ENCODE data around the gene TYK2. TPM values are rescaled to one million over a fixed set of nuclear protein-coding genes. Genes with fewer than 3 reads are reported as not detected.
A peak's percentile ranks its signal among the peaks of the same experiment; 100 is the strongest.

Gene TYK2
- total and polyA plus RNA-seq, 9 of the 15 experiments (the other 6 are each of a cell fraction or from before 2014, with no cell fraction given): 15.0 to 182 (median 85.9) TPM

DNA sequence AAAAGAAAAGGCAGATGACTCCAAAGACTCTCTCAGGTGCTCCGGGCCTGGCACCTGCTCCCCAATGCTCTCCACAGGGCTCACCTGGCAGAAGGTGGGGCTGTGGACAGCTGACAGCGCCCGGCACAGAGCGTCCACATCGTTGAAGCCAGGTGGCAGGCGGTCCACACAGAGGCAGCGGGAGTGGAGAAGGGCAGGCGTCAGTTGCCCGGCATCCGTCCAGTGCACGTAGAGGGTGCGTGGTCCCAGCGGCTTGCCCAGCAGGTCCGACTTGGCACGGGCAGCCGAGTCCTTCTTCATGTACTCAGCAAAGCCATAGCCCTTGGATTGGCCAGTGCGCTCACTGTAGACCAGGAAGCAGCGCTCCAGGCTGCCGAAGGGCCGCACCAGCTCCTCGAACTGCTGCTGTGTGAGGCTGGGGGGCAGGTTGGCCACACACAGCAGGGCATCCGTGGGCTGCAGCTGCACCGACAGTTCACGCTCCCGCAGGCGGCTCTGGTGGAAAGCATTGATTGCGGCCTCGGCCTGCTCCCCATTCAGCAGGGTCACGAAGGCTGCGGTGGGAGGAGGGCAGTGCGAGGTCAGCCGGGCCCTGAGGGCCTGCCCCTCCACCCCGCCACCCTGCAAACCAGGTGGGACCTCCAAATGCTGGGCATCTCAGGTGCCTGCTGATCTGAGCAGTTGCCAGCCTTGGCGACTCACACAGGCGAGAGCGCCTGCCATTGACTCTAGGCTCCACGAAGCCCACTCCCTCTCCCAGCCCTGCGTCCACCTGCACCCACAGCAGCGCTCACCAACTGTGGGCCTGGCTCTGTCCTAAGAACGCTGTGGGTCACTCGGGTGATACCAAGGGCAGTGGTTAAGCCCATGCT, 51.6 kb downstream of the TYK2 start (continued):
- TF ChIP-seq, protein P1, sequence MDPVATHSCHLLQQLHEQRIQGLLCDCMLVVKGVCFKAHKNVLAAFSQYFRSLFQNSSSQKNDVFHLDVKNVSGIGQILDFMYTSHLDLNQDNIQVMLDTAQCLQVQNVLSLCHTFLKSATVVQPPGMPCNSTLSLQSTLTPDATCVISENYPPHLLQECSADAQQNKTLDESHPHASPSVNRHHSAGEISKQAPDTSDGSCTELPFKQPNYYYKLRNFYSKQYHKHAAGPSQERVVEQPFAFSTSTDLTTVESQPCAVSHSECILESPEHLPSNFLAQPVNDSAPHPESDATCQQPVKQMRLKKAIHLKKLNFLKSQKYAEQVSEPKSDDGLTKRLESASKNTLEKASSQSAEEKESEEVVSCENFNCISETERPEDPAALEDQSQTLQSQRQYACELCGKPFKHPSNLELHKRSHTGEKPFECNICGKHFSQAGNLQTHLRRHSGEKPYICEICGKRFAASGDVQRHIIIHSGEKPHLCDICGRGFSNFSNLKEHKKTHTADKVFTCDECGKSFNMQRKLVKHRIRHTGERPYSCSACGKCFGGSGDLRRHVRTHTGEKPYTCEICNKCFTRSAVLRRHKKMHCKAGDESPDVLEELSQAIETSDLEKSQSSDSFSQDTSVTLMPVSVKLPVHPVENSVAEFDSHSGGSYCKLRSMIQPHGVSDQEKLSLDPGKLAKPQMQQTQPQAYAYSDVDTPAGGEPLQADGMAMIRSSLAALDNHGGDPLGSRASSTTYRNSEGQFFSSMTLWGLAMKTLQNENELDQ (CRISPR knock-in tag; IDR thresholded peaks at IDR 0.05; ENCODE audit: borderline replicate concordance): no peak
- no peak for TF ChIP-seq TFAM (CRISPR knock-in tag; conservative IDR thresholded peaks at IDR 0.05)
- TF ChIP-seq, protein P2, sequence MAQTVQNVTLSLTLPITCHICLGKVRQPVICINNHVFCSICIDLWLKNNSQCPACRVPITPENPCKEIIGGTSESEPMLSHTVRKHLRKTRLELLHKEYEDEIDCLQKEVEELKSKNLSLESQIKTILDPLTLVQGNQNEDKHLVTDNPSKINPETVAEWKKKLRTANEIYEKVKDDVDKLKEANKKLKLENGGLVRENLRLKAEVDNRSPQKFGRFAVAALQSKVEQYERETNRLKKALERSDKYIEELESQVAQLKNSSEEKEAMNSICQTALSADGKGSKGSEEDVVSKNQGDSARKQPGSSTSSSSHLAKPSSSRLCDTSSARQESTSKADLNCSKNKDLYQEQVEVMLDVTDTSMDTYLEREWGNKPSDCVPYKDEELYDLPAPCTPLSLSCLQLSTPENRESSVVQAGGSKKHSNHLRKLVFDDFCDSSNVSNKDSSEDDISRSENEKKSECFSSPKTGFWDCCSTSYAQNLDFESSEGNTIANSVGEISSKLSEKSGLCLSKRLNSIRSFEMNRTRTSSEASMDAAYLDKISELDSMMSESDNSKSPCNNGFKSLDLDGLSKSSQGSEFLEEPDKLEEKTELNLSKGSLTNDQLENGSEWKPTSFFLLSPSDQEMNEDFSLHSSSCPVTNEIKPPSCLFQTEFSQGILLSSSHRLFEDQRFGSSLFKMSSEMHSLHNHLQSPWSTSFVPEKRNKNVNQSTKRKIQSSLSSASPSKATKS (CRISPR knock-in tag; IDR thresholded peaks at IDR 0.05): no peak
- TF ChIP-seq, protein P3, sequence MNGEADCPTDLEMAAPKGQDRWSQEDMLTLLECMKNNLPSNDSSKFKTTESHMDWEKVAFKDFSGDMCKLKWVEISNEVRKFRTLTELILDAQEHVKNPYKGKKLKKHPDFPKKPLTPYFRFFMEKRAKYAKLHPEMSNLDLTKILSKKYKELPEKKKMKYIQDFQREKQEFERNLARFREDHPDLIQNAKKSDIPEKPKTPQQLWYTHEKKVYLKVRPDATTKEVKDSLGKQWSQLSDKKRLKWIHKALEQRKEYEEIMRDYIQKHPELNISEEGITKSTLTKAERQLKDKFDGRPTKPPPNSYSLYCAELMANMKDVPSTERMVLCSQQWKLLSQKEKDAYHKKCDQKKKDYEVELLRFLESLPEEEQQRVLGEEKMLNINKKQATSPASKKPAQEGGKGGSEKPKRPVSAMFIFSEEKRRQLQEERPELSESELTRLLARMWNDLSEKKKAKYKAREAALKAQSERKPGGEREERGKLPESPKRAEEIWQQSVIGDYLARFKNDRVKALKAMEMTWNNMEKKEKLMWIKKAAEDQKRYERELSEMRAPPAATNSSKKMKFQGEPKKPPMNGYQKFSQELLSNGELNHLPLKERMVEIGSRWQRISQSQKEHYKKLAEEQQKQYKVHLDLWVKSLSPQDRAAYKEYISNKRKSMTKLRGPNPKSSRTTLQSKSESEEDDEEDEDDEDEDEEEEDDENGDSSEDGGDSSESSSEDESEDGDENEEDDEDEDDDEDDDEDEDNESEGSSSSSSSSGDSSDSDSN (IDR thresholded peaks at IDR 0.05; ENCODE audit: borderline replicate concordance in 1 of 2, low read depth in 2 of 2, low read length in 2 of 2): no peak
- TF ChIP-seq RBFOX2 (IDR thresholded peaks at IDR 0.05; ENCODE audit: low read depth, low read length): peak; percentile 71
- TF ChIP-seq HMG20A (CRISPR knock-in tag; conservative IDR thresholded peaks at IDR 0.05): no peak
- no peak for TF ChIP-seq EZH2 (IDR thresholded peaks at IDR 0.05; ENCODE audit: borderline replicate concordance, low read depth, low read length)
- no peak for TF ChIP-seq THRAP3 (IDR thresholded peaks at IDR 0.05; ENCODE audit: borderline replicate concordance)
- TF ChIP-seq, protein P4, sequence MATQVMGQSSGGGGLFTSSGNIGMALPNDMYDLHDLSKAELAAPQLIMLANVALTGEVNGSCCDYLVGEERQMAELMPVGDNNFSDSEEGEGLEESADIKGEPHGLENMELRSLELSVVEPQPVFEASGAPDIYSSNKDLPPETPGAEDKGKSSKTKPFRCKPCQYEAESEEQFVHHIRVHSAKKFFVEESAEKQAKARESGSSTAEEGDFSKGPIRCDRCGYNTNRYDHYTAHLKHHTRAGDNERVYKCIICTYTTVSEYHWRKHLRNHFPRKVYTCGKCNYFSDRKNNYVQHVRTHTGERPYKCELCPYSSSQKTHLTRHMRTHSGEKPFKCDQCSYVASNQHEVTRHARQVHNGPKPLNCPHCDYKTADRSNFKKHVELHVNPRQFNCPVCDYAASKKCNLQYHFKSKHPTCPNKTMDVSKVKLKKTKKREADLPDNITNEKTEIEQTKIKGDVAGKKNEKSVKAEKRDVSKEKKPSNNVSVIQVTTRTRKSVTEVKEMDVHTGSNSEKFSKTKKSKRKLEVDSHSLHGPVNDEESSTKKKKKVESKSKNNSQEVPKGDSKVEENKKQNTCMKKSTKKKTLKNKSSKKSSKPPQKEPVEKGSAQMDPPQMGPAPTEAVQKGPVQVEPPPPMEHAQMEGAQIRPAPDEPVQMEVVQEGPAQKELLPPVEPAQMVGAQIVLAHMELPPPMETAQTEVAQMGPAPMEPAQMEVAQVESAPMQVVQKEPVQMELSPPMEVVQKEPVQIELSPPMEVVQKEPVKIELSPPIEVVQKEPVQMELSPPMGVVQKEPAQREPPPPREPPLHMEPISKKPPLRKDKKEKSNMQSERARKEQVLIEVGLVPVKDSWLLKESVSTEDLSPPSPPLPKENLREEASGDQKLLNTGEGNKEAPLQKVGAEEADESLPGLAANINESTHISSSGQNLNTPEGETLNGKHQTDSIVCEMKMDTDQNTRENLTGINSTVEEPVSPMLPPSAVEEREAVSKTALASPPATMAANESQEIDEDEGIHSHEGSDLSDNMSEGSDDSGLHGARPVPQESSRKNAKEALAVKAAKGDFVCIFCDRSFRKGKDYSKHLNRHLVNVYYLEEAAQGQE (IDR thresholded peaks at IDR 0.05; ENCODE audit: borderline replicate concordance): no peak
- TF ChIP-seq, protein P4 (CRISPR knock-in tag; IDR thresholded peaks at IDR 0.05; ENCODE audit: low read depth): no peak
- peak; percentile 49 for TF ChIP-seq RBM22 (IDR thresholded peaks at IDR 0.05; ENCODE audit: low read depth, low read length, poor library complexity, severe bottlenecking)

Measured in K562 (cell line).